COR-L47 (cell line): ENCODE data around the gene FRS2.

ENCODE experiments used
- DNase-seq: peaks from one replicate; lab custom pipeline; 2025; lab: John Stamatoyannopoulos, UW

FRS2 gene

DNA sequence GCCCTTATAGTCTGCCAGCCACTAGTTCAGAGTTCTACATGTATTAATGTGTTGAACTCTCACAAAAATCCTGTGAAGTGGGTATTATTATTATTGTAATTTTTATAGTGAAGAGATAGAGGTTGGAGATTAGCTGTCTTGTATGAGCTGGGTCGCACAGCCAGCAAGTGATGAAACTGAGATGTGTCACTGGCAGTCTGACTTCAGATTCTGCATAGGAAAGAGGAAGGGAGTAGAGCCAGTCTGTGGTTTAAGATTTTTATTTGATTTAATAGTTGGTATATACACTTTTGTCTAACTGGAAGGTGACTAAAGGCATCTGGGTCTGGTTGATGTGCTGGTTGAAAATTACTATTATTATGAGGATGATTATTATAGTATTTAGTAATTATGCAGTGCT lies 5.8 kb upstream of the FRS2 start:
- DNase-seq = no peak

DNA sequence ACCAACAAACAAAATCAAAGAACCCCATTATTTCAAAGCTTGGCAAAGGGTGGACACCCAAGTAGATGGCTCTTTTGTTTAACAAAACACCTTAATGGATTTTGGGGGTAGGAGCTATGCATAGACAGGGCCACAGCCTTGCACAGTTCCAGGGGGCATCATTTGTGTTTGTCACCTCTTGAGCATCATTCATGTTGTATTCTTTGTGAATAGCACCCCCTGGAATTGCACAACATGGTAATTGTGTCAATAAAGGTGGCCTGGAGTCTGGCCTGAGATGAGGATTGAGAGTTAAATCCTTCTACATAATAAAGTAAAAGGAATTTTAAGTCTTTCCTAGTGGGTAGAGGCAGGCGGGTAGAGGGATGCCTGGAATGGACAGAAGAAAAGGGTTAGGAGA lies 3.3 kb upstream of the FRS2 start:
- DNase-seq = no peak

DNA sequence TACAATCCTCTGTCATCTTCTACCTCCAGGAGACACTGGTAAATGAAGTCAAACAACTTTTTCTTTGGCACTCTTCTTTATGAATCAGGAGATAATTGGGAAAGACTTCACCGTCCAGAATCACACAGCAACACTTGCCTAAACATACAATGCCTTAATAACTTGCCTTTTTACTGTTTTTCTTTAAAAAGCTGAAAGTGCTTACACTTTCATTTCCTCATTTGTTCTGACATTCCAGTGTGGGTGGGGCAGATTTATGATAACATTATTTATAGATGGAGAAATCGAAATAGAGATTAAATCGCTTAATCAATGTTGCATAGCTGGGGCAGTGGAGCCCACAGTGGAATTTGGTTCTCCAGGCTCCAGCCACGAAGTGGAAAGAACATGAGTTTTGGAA lies 2.8 kb upstream of the FRS2 start:
- DNase-seq = no peak

- no peak for DNase-seq
Observed at GRCh38 chr12:69468237-69469026, 1.8 kb upstream of the FRS2 start.

DNA sequence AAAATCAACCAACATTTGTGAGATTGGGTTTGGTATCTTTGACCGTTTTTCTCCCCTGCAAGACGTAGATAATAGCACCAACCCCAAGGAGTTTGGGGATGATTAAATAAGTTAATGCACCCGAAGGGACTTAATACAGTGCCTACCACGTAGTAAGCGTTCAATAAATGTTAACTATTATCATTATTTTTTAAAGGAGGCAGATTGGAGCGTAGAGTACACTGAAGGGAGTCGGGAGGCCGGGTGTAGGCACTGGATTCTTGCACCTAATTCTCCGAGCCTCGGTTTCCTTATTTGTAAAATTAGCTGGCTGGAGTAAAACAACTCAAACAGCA lies 367 bp upstream of the FRS2 start:
- no peak for DNase-seq

DNA sequence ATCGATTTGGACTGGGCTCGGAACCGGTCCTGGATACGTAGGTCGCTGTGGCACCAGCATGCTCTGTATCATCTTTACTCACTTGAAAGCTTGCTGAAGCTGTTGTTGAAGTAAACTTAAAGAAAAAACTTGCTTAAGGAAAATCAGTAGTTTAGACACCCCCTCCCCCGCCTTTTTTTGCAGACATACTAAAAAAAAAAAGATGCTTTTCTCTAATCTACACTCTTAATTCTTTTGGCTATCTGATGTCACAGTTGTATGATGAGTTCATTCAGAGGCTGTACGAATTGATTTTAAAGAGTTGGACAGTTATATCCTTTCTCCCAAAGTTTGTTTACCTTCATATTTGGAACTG lies 865 bp downstream of the FRS2 start:
- DNase-seq = no peak

DNA sequence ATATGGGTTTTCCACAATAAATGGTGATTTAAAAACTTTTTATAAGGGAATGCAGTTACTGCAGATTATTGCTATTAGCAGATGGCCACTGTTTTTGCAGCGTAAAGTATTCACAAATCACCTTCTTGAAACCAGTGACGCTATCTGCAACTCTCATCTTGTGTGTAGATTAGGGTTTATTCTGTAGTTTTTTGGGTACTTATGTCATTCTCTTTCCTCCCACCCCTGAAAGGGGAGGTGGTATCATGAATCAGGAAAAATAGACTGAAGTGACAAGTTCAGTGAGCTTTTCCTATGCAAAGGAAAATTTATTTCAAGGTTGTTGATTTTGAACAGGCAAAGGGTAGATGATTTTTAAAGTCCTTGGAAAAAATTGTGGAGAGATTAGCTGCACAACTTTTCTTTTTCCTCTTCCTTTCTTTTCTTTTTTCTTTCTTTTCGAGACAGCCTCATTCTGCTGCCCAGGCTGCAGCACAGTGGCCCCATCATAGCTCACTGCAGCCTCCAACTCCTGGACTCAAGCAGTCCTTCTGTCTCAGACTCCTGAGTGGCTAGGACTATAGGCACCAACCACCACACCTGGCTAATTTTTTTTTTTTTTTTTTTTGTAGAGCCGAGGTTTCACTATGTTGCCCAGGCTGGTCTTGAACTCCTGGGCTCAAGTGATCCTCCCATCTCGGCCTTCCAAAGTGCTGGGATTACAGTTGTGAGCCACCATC lies 1.6 kb downstream of the FRS2 start:
- no peak for DNase-seq

DNA sequence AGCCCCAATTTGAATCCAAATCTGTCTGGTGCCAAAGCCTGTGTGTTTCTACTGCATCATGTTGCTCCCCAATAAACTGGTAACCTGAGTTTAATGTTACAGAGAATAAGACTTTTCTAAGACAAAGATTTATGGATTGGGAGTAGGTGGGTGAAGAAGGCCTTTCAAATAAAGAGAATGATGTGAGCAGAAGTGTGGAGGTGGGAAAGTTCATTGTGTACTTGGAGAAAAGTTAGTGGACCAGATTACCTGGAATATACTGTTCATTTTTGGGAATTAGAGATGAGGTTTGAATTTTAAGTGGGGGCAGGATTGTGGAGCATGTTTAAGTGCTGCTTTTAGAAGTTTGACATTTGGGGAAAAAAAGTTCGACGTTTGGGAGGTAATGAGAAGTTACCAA lies 3.1 kb downstream of the FRS2 start:
- no peak for DNase-seq

DNA sequence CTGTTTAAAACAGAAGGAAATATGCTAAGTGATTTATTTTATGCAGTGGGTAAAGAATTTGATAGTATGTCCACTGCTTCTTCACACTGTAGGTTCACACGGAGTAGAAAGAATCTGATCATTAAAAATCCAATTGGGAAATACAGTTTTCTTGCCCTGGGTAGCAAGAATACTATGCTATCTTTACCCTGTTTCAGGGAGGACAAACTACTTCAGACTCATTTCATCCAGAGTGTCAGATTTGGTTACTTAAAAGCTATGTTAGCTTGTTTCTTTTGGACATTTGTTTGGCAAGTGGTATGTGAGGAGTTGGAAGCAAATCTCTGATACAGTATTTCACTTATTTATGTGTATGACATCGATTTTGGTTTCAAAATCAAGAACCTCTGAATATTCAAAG lies 4.3 kb downstream of the FRS2 start:
- DNase-seq = no peak

DNA sequence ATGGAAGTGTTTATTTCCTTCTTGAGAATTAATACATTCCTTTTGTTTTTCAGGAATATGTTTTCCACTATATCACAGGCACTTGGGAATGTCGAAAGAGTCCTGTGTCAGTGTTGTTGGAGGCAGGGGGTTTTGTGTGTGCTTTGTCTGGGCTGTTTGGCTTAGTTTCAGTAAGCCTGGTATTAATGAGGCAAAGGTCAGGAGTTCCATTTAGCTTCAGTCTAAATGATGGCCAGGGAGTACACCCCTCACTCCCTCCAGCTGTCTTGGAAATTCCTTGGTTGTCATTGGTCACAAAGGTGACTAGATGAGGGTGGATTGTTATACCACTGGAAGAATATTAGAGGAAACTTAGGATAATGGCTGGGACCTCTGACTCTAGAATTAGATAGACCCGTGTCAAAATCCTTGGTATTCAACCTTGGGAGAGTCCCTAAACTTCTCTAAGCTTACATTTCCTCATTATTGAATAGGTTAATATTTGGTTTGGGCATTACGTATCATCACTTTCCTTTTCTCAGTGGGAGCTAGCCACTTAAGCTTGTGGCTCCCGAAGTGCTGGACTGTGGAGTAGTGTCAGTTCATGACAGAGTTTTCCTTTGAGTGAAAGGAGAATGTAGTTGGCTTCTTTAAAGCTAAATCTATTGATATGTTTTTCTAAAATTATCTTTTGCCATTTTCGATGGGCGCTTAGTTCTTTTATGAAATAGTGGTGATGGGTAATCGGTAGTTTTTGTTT lies 5.2 kb downstream of the FRS2 start:
- no peak for DNase-seq

DNA sequence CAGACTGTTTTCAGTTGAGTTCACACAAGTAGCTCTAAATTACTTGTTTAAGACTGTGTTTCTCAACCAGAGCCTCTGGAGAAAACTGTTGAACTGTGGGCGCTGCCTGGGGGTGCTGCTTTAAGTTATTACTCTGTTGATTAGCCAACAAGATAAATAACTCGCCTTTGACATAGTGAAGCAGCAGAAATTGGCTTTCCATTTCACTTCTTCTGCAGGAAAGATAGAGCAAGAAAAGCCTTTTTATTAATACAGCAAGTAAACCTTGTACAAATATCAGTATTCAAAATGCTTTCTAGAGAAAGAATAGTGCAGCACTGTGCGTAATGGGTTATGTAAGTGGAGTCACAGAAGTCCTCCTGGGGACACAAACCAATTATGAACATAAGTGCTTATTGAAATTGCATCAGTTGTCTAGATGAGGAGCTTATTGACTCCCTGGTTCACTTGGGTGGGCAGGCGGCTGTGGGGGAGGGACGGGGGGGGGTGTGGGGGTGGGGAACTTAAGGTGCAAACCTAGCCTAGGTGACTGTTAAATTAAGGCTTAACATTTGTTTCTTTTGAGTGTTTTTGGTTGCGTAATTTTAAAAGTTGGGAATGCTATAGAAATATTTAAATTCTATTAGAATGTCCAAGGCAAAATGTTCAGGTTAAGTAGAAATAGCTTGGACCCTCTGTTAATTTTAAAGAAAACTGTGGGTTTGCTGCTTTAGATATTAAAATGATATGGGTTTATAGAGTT lies 6.3 kb downstream of the FRS2 start:
- no peak for DNase-seq

GRCh38 chr12:69479675-69480074 lies 9.5 kb downstream of the FRS2 start:
- DNase-seq = no peak

- no peak for DNase-seq
Observed at GRCh38 chr12:69480698-69481097, 10.5 kb downstream of the FRS2 start.

- DNase-seq = no peak
Observed at GRCh38 chr12:69481133-69481532, 10.9 kb downstream of the FRS2 start.

DNA sequence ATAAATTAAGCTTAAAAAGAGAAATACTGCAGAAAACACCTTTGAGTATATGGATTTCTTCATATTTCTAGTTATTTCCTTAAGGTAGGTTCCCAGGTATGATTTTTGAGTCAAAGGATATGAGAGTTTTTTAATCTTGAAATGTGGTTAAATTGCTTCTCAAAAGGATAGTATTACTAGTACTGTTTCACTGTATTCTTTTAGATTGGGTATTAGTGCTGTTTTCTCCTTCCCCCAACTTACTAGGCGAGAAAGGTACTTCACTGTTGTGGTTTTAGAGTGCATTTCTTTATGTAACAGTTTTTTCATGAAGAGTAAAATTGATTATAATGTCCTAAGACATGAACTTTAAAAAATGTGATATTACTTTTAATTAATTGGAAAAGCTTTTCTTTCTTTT lies 13.5 kb downstream of the FRS2 start:
- DNase-seq = no peak

- no peak for DNase-seq
Observed at GRCh38 chr12:69484428-69484827, 14.2 kb downstream of the FRS2 start.

- no peak for DNase-seq
Observed at GRCh38 chr12:69490920-69491643, 20.9 kb downstream of the FRS2 start.

DNA sequence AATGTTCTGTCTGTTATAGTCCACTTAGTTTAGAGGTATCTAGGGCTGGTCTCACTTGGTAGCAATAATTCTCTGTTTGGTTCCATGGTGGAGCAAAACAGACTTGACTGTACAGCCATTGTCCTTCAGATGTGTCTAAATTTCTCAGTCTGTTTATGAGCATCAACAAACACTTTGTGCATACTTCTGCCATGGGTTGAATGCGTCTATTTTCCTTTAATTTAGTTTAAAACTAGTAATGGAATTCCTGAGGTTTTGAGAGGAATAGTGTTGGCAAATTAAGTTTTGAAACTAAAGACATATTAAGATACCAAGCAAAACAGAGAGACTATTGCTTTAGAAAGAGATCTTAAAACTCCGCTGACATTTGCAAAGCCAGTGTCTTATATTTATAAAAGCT lies 22.6 kb downstream of the FRS2 start:
- DNase-seq = no peak

GRCh38 chr12:69495071-69495470 lies 24.9 kb downstream of the FRS2 start:
- DNase-seq = no peak

- no peak for DNase-seq
Observed at GRCh38 chr12:69497308-69498026, 27.3 kb downstream of the FRS2 start.

DNA sequence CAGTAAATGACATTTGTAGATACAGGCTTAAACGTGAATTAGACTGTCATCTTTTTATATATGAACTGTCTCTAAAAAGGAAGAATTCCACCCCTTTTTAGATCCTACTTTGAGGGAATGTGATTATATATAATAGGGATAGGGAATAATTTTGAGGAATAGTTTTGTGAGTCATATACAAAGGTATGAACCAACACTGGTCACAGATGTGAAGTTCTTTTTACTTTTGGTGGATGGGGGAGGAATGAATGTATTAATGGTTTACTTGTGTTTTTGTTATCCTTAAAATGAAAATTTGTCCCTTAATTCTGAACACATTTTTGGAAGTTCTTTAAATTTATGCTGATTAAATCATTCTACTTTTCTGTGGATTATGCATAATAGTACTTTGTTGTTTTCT lies 30.4 kb downstream of the FRS2 start:
- no peak for DNase-seq
